Psoas muscle (tissue), 8 donors: ENCODE results near the gene PDHX. TPM values are rescaled to one million over a fixed set of nuclear protein-coding genes. Genes with fewer than 3 reads are reported as not detected.

Source experiments
- ATAC-seq, 4 donors: fragments of 200-7000 bp; cut with Tn5 transposase; one replicate each; pipeline ENCODE4 v1.9.1; 2020; ENCODE audit warnings: moderate library complexity in 3 of 4, mild to moderate bottlenecking in 2 of 4
- DNase-seq, 2 donors: peaks; one replicate each; pipeline ENCODE4 v3.0.0-alpha.2; 2020
- H3K27ac ChIP-seq: fragments of 200-600 bp; one replicate; pipeline ENCODE4 v1.8.0; 2022
- H3K27me3 ChIP-seq, 3 donors: fragments of 200-600 bp in 1 of 3; one replicate each; pipeline versions ENCODE4 v1.6.1 to v1.8.0; 2013 to 2022; ENCODE audit warnings: low read length in 2 of 3, mild to moderate bottlenecking in 2 of 3, moderate library complexity in 1 of 3; ENCODE audit not compliant: insufficient read depth in 3 of 3
- H3K36me3 ChIP-seq, 2 donors: fragments of 200-600 bp in 1 of 2; one replicate each; pipeline versions ENCODE4 v1.6.1 to v1.8.0; 2013 to 2022; ENCODE audit warnings: low read depth in 1 of 2, mild to moderate bottlenecking in 1 of 2, moderate library complexity in 1 of 2; ENCODE audit not compliant: insufficient read depth in 1 of 2
- H3K4me1 ChIP-seq: fragments of 200-600 bp; one replicate; pipeline ENCODE4 v1.8.0; 2022
- H3K4me3 ChIP-seq: fragments of 200-600 bp; one replicate; pipeline ENCODE4 v1.8.0; 2022; ENCODE audit warnings: mild to moderate bottlenecking
- H3K9me3 ChIP-seq: fragments of 200-600 bp; one replicate; pipeline ENCODE4 v1.8.0; 2022
- WGBS, 3 donors: extraction: QIAGEN DNeasy Blood & Tissue Kit; methylation state at CpG; one replicate each; pipeline versions ENCODE4 v1.1.6 to v1.1.7; 2013; 5-methylcytosine and 5-hydroxymethylcytosine counted together
- intact Hi-C, 2 donors: fragments of 100-400 bp; cut with DNase I; formaldehyde crosslinking; loops; one replicate each; pipeline versions ENCODE4 v1.11.0 to v1.14.2; 2022
- polyA plus RNA-seq, 3 donors: library from polyadenylated mRNA; stranded (reverse); fragments of 200-250 nt; gene quantifications; one replicate each; pipeline ENCODE4 v1.2.3, GENCODE V29; 2013
- total RNA-seq, 4 donors: library from RNA; stranded (reverse); fragmentation: NEBNext Ultra II Directional in 2 of 4; extraction: Animal tissue kit (Norgen Biotek cat#: 25700) in 2 of 4; gene quantifications; one replicate each; pipeline versions ENCODE4 v1.2.1 to v1.2.4, GENCODE V29; 2021 to 2023
- TF ChIP-seq, protein P1 (sequence below): fragments of 200-600 bp; IDR thresholded peaks from one replicate; pipeline ENCODE4 v1.8.0; 2022; ENCODE audit warnings: antibody characterized with exemption
- donor health status: healthy with polysubstance abuse.
- donor health status: DM: no; HTN: no; CAD: no; lungs with moderate emphysema.
- donor health status: Bipolar disorder and iron deficiency.
- donor health status: healthy.
- donor health status: DM: yes; HTN: yes; CAD: no.
- donor health status: DM: no; HTN: no; CAD: no.
- donor health status: DM: no; HTN: no; CAD: no.
- donor health status: DM: yes; HTN: yes; CAD: no.

PDHX gene
- total and polyA plus RNA-seq, 7 donors = 64.6 to 189 (median 101) TPM

DNA sequence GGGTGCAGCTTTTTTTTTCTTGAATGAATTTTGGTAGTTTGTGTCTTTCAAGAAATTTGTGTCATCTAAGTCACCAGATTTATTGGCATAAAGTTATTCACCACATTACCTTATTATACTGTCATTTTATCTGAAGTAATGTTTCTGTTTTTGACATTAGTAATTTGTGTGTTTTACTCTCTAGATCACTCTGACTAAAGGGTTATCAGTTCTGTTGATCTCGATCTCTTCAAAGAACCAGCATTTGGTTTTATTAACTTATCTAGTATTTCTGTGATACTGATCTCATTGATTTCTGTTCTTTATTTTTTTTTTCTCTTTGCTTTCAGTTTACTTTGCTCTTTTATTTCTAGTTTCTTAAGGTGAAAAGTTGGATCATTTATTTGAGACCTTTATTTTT, 55.5 kb downstream of the PDHX start:
- Histone ChIP-seq H3K4me3 (no peak overlapping the region), H3K4me1 (no peaks in the 10 kb centered on the region), H3K36me3 (peaks cover 4 to 77% of the 10 kb centered on the region in 2 donors), H3K27me3 (no peaks in the 10 kb centered on the region), H3K27ac (no peak overlapping the region), H3K9me3 (no peaks in the 10 kb centered on the region)
- no peak for DNase-seq
- TF ChIP-seq, protein P1, sequence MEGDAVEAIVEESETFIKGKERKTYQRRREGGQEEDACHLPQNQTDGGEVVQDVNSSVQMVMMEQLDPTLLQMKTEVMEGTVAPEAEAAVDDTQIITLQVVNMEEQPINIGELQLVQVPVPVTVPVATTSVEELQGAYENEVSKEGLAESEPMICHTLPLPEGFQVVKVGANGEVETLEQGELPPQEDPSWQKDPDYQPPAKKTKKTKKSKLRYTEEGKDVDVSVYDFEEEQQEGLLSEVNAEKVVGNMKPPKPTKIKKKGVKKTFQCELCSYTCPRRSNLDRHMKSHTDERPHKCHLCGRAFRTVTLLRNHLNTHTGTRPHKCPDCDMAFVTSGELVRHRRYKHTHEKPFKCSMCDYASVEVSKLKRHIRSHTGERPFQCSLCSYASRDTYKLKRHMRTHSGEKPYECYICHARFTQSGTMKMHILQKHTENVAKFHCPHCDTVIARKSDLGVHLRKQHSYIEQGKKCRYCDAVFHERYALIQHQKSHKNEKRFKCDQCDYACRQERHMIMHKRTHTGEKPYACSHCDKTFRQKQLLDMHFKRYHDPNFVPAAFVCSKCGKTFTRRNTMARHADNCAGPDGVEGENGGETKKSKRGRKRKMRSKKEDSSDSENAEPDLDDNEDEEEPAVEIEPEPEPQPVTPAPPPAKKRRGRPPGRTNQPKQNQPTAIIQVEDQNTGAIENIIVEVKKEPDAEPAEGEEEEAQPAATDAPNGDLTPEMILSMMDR = no peak
- WGBS, 3 donors = 93 to 100% (median 100%) methylated on average over 1 of the region's 1 CpG
- intact Hi-C loops = no loop called here
- no peak for ATAC-seq

DNA sequence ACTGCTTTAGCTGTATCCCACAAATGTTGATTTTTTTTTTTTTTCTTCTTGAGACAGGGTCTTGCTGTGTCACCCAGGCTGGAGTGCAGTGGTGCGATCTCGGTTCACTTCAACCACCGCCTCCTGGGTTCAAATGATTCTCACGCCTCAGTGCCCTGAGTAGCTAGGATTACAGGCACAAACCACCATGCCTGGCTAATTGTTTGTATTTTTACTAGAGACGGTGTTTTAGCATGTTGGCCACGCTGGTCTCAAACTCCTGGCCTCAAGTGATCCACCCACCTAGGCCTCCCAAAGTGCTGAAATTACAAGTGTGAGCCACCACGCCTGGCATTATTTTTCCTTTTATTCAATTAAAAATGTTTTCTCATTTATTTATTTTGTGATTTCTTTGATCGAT, 55.9 kb downstream of the PDHX start:
- Histone ChIP-seq H3K27me3 (no peaks in the 10 kb centered on the region), H3K27ac (no peak overlapping the region), H3K4me1 (no peaks in the 10 kb centered on the region), H3K9me3 (no peaks in the 10 kb centered on the region), H3K36me3 (peaks cover 4 to 77% of the 10 kb centered on the region in 2 donors), H3K4me3 (no peak overlapping the region)
- intact Hi-C loops = no loop called here
- 98 to 99% (median 98%) methylated on average over 8 of the region's 8 CpGs for WGBS, 3 donors
- TF ChIP-seq, protein P1 = no peak
- ATAC-seq (no peak), DNase-seq (no peak)

GRCh38 chr11:34972892-34973291, 56.5 kb downstream of the PDHX start:
- no peak for DNase-seq
- intact Hi-C loops = no loop called here
- WGBS, 3 donors = 71 to 75% (median 72%) methylated on average over 2 of the region's 2 CpGs
- H3K27ac ChIP-seq = no peak overlapping the region
- H3K9me3 ChIP-seq = no peaks in the 10 kb centered on the region
- peaks cover 4 to 77% of the 10 kb centered on the region in 2 donors for H3K36me3 ChIP-seq
- TF ChIP-seq, protein P1 = no peak
- no peak for ATAC-seq
- H3K27me3 ChIP-seq = no peaks in the 10 kb centered on the region
- H3K4me1 ChIP-seq = no peaks in the 10 kb centered on the region
- no peak overlapping the region for H3K4me3 ChIP-seq

GRCh38 chr11:34975482-34975881, 59.1 kb downstream of the PDHX start:
- Histone ChIP-seq H3K4me3 (no peak overlapping the region), H3K36me3 (peaks cover 2 to 79% of the 10 kb centered on the region in 2 donors), H3K9me3 (no peaks in the 10 kb centered on the region), H3K4me1 (no peaks in the 10 kb centered on the region), H3K27me3 (no peaks in the 10 kb centered on the region), H3K27ac (no peak overlapping the region)
- no peak for ATAC-seq
- intact Hi-C loops = no loop called here
- TF ChIP-seq, protein P1 = no peak
- 96% methylated on average over 3 of the region's 3 CpGs for WGBS, 3 donors
- no peak for DNase-seq

- no peaks in the 10 kb centered on the region for H3K9me3 ChIP-seq
- H3K4me3 ChIP-seq = no peak overlapping the region
- no peaks in the 10 kb centered on the region for H3K4me1 ChIP-seq
- H3K36me3 ChIP-seq = peaks cover 2 to 71% of the 10 kb centered on the region in 2 donors
- TF ChIP-seq, protein P1 = no peak
- no peaks in the 10 kb centered on the region for H3K27me3 ChIP-seq
- no peak overlapping the region for H3K27ac ChIP-seq
- DNase-seq (no peak), ATAC-seq (no peak)
- intact Hi-C loops = no loop called here
Observed at GRCh38 chr11:34976496-34977088, 60.2 kb downstream of the PDHX start.
